ENCODE measurements around the gene CXADR. TPM values are rescaled to one million over a fixed set of nuclear protein-coding genes. Genes with fewer than 3 reads are reported as not detected.

The CXADR gene
- total RNA-seq, 1 experiment from 2014 or later = 24.7 TPM

GRCh38 chr21:17507591-17507990 is 5.3 kb upstream of the CXADR start:
- TF ChIP-seq CTCF (IDR thresholded peaks at IDR 0.05) (no peak), REST (IDR thresholded peaks at IDR 0.05; ENCODE audit: insufficient read depth in 1 of 2, low read depth in 2 of 2, low read length in 1 of 2) (no peak), TCF7L2 (IDR thresholded peaks at IDR 0.05; ENCODE audit: low read depth, low read length) (no peak), POLR2AphosphoS5 (IDR thresholded peaks at IDR 0.05; ENCODE audit: low read depth, low read length) (no peak), SIN3A (IDR thresholded peaks at IDR 0.05; ENCODE audit: borderline replicate concordance, insufficient read depth, low read depth, low read length) (no peak)
- POLR2A ChIA-PET = no interaction called here
- no peaks in the 10 kb centered on the region for H3K9me3 ChIP-seq (ENCODE audit: control insufficient read depth, insufficient read depth, low read depth, low read length)
- intact Hi-C loops (cut with micrococcal nuclease; ENCODE audit: unreplicated experiment) = no loop called here
- CTCF ChIA-PET = no interaction called here
- no TSS peak for BruUV-seq (replicated peaks)
- no peaks in the 10 kb centered on the region for H3K27me3 ChIP-seq (ENCODE audit: control insufficient read depth, insufficient read depth, low read length)
- DNase-seq (ENCODE audit: low read depth, low spot score) (no peak), ATAC-seq (no peak)
- in situ Hi-C loops (cut with HindIII; ENCODE audit: low pct_unique_long_range_greater_than_20kb, low sequenced_read_pairs) = no loop called here
- H3K4me3 ChIP-seq (ENCODE audit: low read depth in 2 of 2, low read length in 2 of 2) = no peak overlapping the region
- no peak overlapping the region for H3K27ac ChIP-seq (ENCODE audit: low read length)
- H3K36me3 ChIP-seq (ENCODE audit: control insufficient read depth, insufficient read depth, low read length) = no peaks in the 10 kb centered on the region
- peaks cover 4% of the 10 kb centered on the region for H3K4me1 ChIP-seq (ENCODE audit: control insufficient read depth, insufficient read depth, low read length)

- Histone ChIP-seq H3K27me3 (ENCODE audit: control insufficient read depth, insufficient read depth, low read length) (no peaks in the 10 kb centered on the region), H3K27ac (ENCODE audit: low read length) (peak overlapping the region; percentile 77), H3K4me3 (ENCODE audit: low read depth in 2 of 2, low read length in 2 of 2) (peak overlapping the region; percentile 67 to 85), H3K4me1 (ENCODE audit: control insufficient read depth, insufficient read depth, low read length) (peaks cover 4% of the 10 kb centered on the region; the same call in 1 of the 2 replicates), H3K9me3 (ENCODE audit: control insufficient read depth, insufficient read depth, low read depth, low read length) (no peaks in the 10 kb centered on the region), H3K36me3 (ENCODE audit: control insufficient read depth, insufficient read depth, low read length) (no peaks in the 10 kb centered on the region; the same call in 1 of the 2 replicates)
- POLR2A ChIA-PET = no interaction called here
- BruUV-seq (replicated peaks) = no TSS peak
- DNase-seq (ENCODE audit: low read depth, low spot score) = no peak
- CTCF ChIA-PET = no interaction called here
- intact Hi-C loops (cut with micrococcal nuclease; ENCODE audit: unreplicated experiment) (loop anchor here (5.0 kb wide), 1 partner anchor 126 kb away; no protein-coding TSS in a partner anchor), in situ Hi-C loops (cut with HindIII; ENCODE audit: low pct_unique_long_range_greater_than_20kb, low sequenced_read_pairs) (no loop called here)
- ATAC-seq = peak; percentile 55
- TF ChIP-seq CTCF (IDR thresholded peaks at IDR 0.05) (peak; percentile 24; the same call in 1 of the 2 replicates), TCF7L2 (IDR thresholded peaks at IDR 0.05; ENCODE audit: low read depth, low read length) (no peak)
Observed at GRCh38 chr21:17513214-17514123, 626 bp downstream of the CXADR start.
